OCI-M2 (cell line): Measurements from ENCODE around the gene SLC38A4.

Source experiments
- DNase-seq: peaks from one replicate; lab custom pipeline; 2025; ENCODE audit not compliant: unreplicated experiment; lab: John Stamatoyannopoulos, UW

SLC38A4 gene

DNA sequence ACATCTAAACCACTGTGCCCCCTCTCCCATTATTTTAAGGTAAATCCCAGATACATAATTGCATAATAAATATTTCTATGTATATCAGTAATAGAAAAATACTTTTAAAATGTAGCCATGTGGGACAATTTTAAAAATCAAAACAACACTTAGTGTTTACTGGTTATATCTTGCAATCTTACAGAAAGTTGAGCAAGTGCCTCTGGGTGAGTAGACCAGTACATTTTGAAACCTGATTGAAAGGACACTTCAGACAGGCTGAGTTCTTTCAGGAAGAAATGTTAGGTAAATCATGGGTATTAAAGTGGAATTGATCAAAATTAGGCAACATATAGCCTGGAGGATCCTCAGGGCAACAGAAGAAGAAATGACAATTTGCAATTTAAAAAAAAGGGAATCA, 7.2 kb downstream of the SLC38A4 start:
- no peak for DNase-seq

DNA sequence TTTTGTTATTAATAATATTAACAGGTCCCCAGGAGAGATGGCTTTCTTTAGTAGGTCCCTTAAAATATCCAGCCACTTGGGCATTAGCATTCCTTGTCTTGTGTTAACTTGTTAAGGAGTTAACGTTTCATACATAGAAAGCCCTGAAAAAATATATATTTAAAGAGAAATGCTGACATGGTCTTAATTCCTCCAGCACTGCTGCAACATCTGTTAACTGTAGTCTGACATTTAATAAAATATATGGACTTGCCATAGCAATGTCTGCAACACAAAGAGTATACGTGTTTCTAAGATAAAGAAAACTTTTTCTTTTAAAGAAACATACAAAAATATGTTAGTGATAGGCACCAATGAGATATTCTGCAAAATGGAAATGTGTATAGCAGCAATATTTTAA, 10.0 kb downstream of the SLC38A4 start:
- DNase-seq, result no peak

DNA sequence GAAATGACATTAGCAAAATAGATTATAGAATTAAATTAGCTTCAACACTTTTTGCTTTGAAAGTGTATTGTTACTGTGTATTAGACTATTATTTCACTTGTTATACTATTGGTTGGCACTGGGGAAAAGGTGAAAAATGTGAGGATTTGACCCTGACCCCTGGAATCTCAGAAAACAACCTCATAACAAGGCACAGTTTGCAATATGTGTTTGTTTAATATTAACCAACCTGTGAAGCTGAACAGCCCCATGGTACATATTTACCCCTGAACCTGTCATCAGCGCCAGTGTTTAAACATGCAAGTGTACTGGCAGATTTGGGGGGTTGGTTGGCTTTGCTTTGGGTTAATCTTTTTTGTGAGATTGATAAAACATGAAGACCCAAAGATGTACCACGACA, 11.7 kb downstream of the SLC38A4 start:
- no peak for DNase-seq

GRCh38 chr12:46811185-46811584, 14.6 kb downstream of the SLC38A4 start:
- no peak for DNase-seq

GRCh38 chr12:46808955-46809697, 16.7 kb downstream of the SLC38A4 start:
- no peak for DNase-seq

DNA sequence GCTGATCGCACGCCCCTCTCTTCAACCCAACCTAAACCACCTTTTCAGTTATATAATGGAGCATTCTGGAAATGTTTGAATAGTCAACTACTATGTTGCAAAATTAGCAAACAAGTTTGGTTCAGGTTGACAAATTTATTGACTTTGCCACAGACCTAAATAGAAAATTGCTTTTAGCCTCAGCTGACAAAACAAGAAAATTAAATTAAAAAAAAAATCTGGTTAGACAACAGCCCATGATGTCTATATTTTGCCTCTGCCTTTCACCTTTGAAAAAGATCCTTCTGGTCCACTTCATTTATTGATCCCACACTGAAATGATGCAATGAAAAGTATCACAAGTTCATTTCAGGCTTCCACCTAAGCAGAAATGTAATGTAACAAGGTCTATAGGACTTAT, 17.5 kb downstream of the SLC38A4 start:
- DNase-seq, result no peak

DNA sequence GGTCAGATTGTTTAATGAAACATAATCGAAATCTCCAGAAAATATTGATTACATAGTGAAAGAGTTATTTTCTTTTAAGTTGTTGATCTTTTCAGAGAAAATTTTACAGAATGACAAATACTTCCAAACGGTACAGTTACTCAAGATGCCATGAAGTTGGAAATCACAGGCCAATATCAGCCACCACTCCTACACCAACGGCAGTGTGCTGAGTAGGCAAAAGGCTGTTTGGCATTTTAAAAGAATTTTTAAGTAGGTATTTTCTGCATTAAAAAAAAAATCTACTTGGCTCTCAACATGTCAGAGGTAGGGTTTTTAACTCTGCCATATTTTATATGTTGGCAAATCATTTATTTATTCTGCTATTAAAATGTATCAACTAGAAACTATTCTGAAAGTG, 21.7 kb downstream of the SLC38A4 start:
- DNase-seq, result no peak

GRCh38 chr12:46803517-46803916, 22.3 kb downstream of the SLC38A4 start:
- DNase-seq, result no peak

- no peak for DNase-seq
Observed at GRCh38 chr12:46801293-46801692, 24.5 kb downstream of the SLC38A4 start.

DNA sequence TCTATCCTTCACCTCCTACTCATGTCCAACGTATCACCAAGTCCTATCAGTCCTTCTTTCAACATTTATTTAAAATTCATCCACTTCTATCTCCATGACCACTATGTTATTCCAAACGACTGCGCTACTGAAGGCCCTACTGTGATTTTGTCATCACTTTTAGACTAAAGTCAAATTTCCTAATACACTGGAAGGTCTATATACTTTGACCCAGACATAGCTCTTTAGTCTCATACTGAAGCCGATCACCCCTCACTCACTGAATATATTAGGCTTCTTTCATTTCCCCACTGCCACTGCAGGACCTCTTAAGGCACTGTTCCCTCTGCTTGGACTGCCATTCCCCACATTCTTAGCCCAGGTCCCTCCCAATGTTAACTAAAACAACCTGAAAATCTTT, 25.6 kb downstream of the SLC38A4 start:
- DNase-seq, result no peak

- no peak for DNase-seq
Observed at GRCh38 chr12:46798648-46799047, 27.1 kb downstream of the SLC38A4 start.

GRCh38 chr12:46798056-46798455, 27.7 kb downstream of the SLC38A4 start:
- no peak for DNase-seq

GRCh38 chr12:46795988-46796387, 29.8 kb downstream of the SLC38A4 start:
- no peak for DNase-seq

DNA sequence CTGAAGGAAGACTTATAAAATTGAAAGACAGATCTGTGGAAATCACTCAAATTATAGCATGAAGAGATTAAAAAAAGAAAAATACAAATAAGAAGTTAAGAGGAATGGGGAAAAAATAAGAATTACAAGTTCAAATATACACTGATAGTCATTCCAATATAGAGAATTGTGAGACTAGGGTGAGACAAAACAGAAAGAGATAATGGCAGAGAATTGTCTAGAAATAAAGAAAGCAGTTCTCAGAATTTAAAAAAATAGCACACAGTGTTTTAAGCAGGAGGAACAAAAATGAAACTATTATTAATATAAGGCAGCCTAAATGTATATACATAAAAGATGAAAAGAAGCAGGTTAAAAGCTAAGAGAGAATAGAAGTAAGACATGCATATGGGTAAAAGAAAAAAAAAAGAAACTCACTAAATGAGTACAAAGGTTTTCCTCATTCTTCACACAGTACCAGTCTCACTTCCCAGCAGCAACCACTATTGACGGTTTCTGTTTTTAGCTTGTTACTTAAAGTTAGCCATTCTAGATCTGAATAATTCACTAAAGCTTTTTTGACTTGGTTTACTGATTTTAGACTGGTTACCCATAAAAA, 31.1 kb downstream of the SLC38A4 start:
- no peak for DNase-seq

- DNase-seq, result no peak
Observed at GRCh38 chr12:46792925-46793324, 32.9 kb downstream of the SLC38A4 start.

- no peak for DNase-seq
Observed at GRCh38 chr12:46790066-46790465, 35.7 kb downstream of the SLC38A4 start.

DNA sequence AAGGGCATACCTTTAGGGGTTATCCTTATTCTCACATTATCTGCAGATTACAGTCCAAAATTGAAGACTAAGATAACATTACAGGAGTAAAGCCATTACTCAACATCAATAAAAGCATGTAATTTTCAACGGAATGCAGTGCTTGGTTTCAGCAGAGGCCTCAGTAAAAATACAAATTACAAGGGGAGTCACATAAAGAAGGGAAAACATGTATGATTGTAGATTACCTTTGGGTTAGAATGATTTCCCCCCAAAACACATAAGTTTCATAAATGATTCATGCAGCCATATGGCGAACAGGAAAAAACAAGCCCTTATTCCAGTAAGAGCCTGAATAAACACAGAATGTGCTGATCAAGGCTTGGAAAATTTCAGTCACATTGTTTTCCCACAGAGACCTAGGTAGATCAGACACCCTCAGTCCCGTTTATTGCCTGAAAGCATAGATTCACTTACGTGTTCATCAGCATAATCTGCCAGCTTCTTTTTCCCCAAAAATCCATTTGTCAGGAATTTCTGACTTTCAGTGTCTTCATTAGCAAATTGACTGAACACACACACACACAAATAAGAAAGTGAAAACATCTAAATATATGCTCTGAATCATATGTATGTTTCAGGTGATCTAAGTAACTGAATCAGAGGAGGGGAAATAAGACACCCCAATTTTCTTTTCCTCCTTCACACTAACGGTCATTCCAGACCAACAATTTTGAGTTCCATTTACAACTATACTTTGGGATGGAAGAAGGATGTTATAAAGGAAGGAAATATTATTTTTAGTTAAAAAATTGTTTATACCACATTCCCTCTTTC, 37.5 kb downstream of the SLC38A4 start:
- DNase-seq, result no peak

GRCh38 chr12:46787496-46788055, 38.2 kb downstream of the SLC38A4 start:
- DNase-seq, result no peak

DNA sequence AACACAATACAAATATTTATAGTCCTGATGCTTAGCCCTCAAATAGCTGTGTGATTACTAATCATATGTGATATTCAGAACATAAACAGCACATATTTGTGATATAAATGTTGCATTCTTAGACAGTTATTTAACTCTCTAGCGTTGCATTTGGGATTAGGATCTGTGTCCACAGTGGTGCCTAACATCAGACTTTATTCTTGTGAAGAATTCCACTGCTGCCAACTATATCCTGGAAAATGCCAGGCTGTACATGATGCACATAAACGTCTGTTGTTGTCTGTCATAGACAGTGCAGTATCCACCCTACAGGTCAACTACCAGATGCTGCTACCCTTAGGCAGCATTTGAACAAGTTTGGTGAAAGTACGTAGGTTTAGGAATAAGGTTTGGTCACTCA, 39.0 kb downstream of the SLC38A4 start:
- no peak for DNase-seq

DNA sequence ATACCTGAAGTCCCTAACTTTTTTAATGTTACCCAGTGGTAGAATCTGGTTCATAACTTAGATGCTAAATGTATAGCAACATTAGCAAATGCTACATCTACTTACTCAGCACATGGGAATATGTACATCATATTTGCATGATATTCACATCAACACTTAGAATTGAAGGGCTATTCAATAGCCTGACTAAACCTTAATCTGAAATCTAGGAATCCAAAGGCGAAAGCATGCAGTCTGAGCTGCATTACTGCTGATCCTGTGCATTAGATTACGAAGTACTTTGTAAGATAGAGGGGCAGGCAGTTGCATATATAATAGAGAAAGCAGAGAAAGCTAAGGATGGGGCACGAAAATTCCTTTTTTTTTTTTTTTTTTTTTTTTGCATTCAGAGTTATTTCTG, 40.4 kb downstream of the SLC38A4 start:
- DNase-seq, result no peak

DNA sequence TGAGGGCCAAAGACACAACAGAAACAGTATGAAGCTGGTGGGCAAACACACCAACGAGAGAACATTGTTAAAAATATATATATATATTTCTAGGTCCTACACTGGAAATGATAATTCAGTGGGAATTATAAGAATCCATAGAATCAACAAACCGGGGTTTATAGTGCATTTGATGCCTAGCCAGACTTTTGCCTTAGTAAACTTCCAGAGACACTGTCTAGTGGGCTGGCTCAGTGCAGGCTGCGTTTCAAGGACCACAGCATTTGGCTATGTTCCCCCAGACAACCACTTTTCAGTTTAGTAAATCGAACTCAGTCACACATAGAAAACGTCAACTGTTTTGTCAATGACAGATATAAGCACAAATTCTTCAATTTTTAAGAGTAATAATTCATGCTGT, 41.9 kb downstream of the SLC38A4 start:
- no peak for DNase-seq

DNA sequence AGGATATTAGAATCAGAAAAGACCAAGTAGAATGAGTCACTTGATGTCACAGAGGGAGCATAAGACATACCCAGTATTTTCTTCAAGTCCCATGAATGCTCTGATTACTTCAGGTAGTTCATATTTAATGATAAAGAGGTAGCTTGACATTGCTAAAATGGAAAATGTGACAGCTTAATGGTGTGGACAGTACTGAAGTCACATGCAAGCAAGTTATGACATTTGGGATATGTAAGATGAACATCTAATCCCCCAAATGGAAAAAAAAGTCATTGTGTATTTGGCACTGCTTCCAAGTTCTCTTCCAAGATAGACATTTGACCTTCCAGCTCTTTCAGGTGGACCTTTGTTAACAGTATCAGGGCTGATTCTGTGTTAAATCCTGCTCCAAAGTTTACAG, 45.9 kb downstream of the SLC38A4 start:
- DNase-seq, result no peak
